HepG2 (cell line): ENCODE measurements around the gene DEDD2. TPM values are rescaled to one million over a fixed set of nuclear protein-coding genes. Genes with fewer than 3 reads are reported as not detected.

Source experiments
- AHR ChIP-seq: IDR thresholded peaks from 2 replicates; pipeline ENCODE4 v1.6.1; 2018; ENCODE audit warnings: missing genetic modification reagents, missing compliant biosample characterization
- HNRNPLL ChIP-seq: fragments of 200-400 bp; formaldehyde crosslinking; IDR thresholded peaks from 2 replicates; pipeline ENCODE4 v1.6.1; 2017; ENCODE audit warnings: mild to moderate bottlenecking, low read depth, low read length; ENCODE audit not compliant: poor library complexity, severe bottlenecking
- IKZF4 ChIP-seq: sonication (generic); formaldehyde crosslinking; IDR thresholded peaks from 2 replicates; pipeline ENCODE4 v1.5.1; 2020; ENCODE audit warnings: borderline replicate concordance, mild to moderate bottlenecking, low read depth, missing genetic modification reagents; ENCODE audit errors: not compliant biosample characterization
- KMT2A ChIP-seq: sonication (generic); formaldehyde crosslinking; IDR thresholded peaks from 2 replicates; pipeline ENCODE4 v1.4.0; 2020; ENCODE audit warnings: missing genetic modification reagents
- MAX ChIP-seq: IDR thresholded peaks from 2 replicates; pipeline ENCODE4 v1.6.1; 2012; ENCODE audit warnings: inconsistent platforms
- PCBP1 ChIP-seq: fragments of 200-400 bp; formaldehyde crosslinking; IDR thresholded peaks from 2 replicates; pipeline ENCODE4 v1.6.1; 2017; ENCODE audit warnings: mild to moderate bottlenecking, low read depth, low read length, borderline replicate concordance
- PRDM10 ChIP-seq: sonication (generic); formaldehyde crosslinking; IDR thresholded peaks from 2 replicates; pipeline ENCODE4 v1.4.0; 2020; ENCODE audit warnings: low read depth, missing genetic modification reagents
- RXRA ChIP-seq: sonication (generic); formaldehyde crosslinking; IDR thresholded peaks from 2 replicates; pipeline ENCODE4 v1.5.1; 2020; ENCODE audit warnings: missing genetic modification reagents
- SP140L ChIP-seq: sonication (generic); formaldehyde crosslinking; IDR thresholded peaks from 2 replicates; pipeline ENCODE4 v1.4.0; 2020; ENCODE audit warnings: missing genetic modification reagents, borderline replicate concordance
- STAT5B ChIP-seq: sonication (generic); formaldehyde crosslinking; IDR thresholded peaks from 2 replicates; pipeline ENCODE4 v1.4.0; 2020; ENCODE audit warnings: missing genetic modification reagents
- TBX2 ChIP-seq: sonication (generic); formaldehyde crosslinking; IDR thresholded peaks from 2 replicates; pipeline ENCODE4 v1.5.0; 2020; ENCODE audit warnings: missing genetic modification reagents, mild to moderate bottlenecking, borderline replicate concordance
- ZBTB10 ChIP-seq: sonication (generic); formaldehyde crosslinking; IDR thresholded peaks from 2 replicates; pipeline ENCODE4 v1.4.0; 2020; ENCODE audit warnings: missing genetic modification reagents, borderline replicate concordance
- ZBTB20 ChIP-seq: sonication (generic); formaldehyde crosslinking; IDR thresholded peaks from 2 replicates; pipeline ENCODE4 v1.8.1; 2023; ENCODE audit warnings: missing genetic modification reagents, low read depth, mild to moderate bottlenecking, borderline replicate concordance
- ZFX ChIP-seq: sonication (generic); formaldehyde crosslinking; IDR thresholded peaks from 2 replicates; pipeline ENCODE4 v1.4.0; 2020; ENCODE audit warnings: mild to moderate bottlenecking, low read depth, missing genetic modification reagents, moderate library complexity
- ZNF414 ChIP-seq: sonication (generic); formaldehyde crosslinking; IDR thresholded peaks from 2 replicates; pipeline ENCODE4 v1.5.0; 2020; ENCODE audit warnings: missing genetic modification reagents
- ZNF441 ChIP-seq: sonication (generic); formaldehyde crosslinking; IDR thresholded peaks from 2 replicates; pipeline ENCODE4 v1.7.0; 2021; ENCODE audit warnings: missing genetic modification reagents, borderline replicate concordance
- ZNF558 ChIP-seq: sonication (generic); formaldehyde crosslinking; IDR thresholded peaks from 2 replicates; pipeline ENCODE4 v1.9.0; 2022; ENCODE audit warnings: mild to moderate bottlenecking, missing genetic modification reagents, borderline replicate concordance
- ZNF782 ChIP-seq: sonication (generic); formaldehyde crosslinking; IDR thresholded peaks from 2 replicates; pipeline ENCODE4 v1.4.0; 2020; ENCODE audit warnings: missing genetic modification reagents, mild to moderate bottlenecking, borderline replicate concordance
- ZNF816 ChIP-seq: sonication (generic); formaldehyde crosslinking; IDR thresholded peaks from 2 replicates; pipeline ENCODE4 v1.8.0; 2022; ENCODE audit warnings: missing genetic modification reagents, mild to moderate bottlenecking, borderline replicate concordance
- polyA plus RNA-seq, 8 experiments: library from polyadenylated mRNA; depleted of rRNA in 3 of 8; stranded (reverse) in 7 of 8; unstranded in 1 of 8; fragments of >200 nt; fragmentation: Illumina TruSeq in 4 of 8; extraction: Trizol in 4 of 8; gene quantifications; 2 replicates each; pipeline versions ENCODE4 v1.2.1 to v1.2.3, GENCODE V29; 2011 to 2016; ENCODE audit warnings: low read depth in 4 of 8, missing spikeins in 1 of 8, mixed read lengths in 1 of 8; ENCODE audit not compliant: insufficient read depth in 1 of 8
- total RNA-seq, 5 experiments: library from RNA; depleted of rRNA; stranded (reverse); fragments of >200 nt; fragmentation: Illumina TruSeq; extraction: Trizol; gene quantifications; 2 replicates each; pipeline ENCODE4 v1.2.3, GENCODE V29; 2016; ENCODE audit warnings: low read depth in 1 of 5

Gene DEDD2
- total and polyA plus RNA-seq, 2 of the 13 experiments (the other 11 are each of a cell fraction or from before 2014, with no cell fraction given): 19.2 to 24.7 TPM

GRCh38 chr19:42216653-42217519 lies 591 bp downstream of the DEDD2 start (continued):
- TF ChIP-seq ZNF816 (0 out of 2 replicates have a peak, but pooled peaks have one; percentile 6), MAX (peak; percentile 38; the same call in 1 of the 2 replicates), ZBTB10 (CRISPR knock-in tag) (0 out of 2 replicates have a peak, but pooled peaks have one; percentile 16), PRDM10 (CRISPR knock-in tag) (peak; percentile 98), ZNF558 (CRISPR knock-in tag) (0 out of 2 replicates have a peak, but pooled peaks have one; percentile 17), TBX2 (CRISPR knock-in tag) (peak; percentile 7; the same call in 1 of the 2 replicates), AHR (CRISPR knock-in tag) (0 out of 2 replicates have a peak, but pooled peaks have one; percentile 19), PCBP1 (peak; percentile 68; the same call in 1 of the 2 replicates), HNRNPLL (peak; percentile 77), SP140L (CRISPR knock-in tag) (no peak), ZBTB20 (CRISPR knock-in tag) (no peak), ZNF782 (CRISPR knock-in tag) (peak; percentile 34; the same call in 1 of the 2 replicates), ZNF414 (CRISPR knock-in tag) (peak; percentile 28), STAT5B (CRISPR knock-in tag) (no peak), ZNF441 (peak; percentile 9; the same call in 1 of the 2 replicates), IKZF4 (CRISPR knock-in tag) (no peak), KMT2A (CRISPR knock-in tag) (0 out of 2 replicates have a peak, but pooled peaks have one; percentile 26), ZFX (CRISPR knock-in tag) (no peak; the same call in 1 of the 2 replicates), RXRA (CRISPR knock-in tag) (0 out of 2 replicates have a peak, but pooled peaks have one; percentile 9)
